Lower leg skin (tissue), 3 donors: ENCODE data around the gene IFNA4.

Experiments
- CTCF ChIP-seq, 3 donors: fragments of 450-650 bp; IDR thresholded peaks; one replicate each; pipeline ENCODE4 v1.5.1; 2016; ENCODE audit warnings: antibody characterized with exemption in 3 of 3, mild to moderate bottlenecking in 3 of 3, moderate library complexity in 2 of 3
- POLR2A ChIP-seq, 2 donors: fragments of 450-650 bp; IDR thresholded peaks; one replicate each; pipeline ENCODE4 v1.6.1; 2016 to 2017; ENCODE audit warnings: antibody characterized with exemption in 2 of 2, mild to moderate bottlenecking in 1 of 2, moderate library complexity in 1 of 2

GRCh38 chr9:21141427-21141882 is 45.9 kb downstream of the IFNA4 start, which contains the start of gene IFNW1:
- TF ChIP-seq POLR2A (IDR thresholded peaks at IDR 0.05) = no peak
- TF ChIP-seq CTCF (IDR thresholded peaks at IDR 0.05) = no peak
